Measurements from ENCODE around the gene HES5.

HES5 gene

GRCh38 chr1:2534315-2534686 lies 4.2 kb upstream of the HES5 start:
- in situ Hi-C loops (cut with MboI; ENCODE audit: low sequenced_read_pairs), result loop anchor here (25.0 kb wide), 1 partner anchor 347 kb away; the partner anchor contains the start of gene FAAP20

GRCh38 chr1:2533365-2533764 lies 3.3 kb upstream of the HES5 start:
- in situ Hi-C loops (cut with MboI; ENCODE audit: low sequenced_read_pairs), result loop anchor here (25.0 kb wide), 1 partner anchor 346 kb away; the partner anchor contains the start of gene FAAP20

GRCh38 chr1:2532485-2533160 lies 2.6 kb upstream of the HES5 start:
- in situ Hi-C loops (cut with MboI; ENCODE audit: low sequenced_read_pairs), result loop anchor here (25.0 kb wide), 1 partner anchor 345 kb away; the partner anchor contains the start of gene FAAP20

GRCh38 chr1:2530513-2531361 lies 674 bp upstream of the HES5 start:
- in situ Hi-C loops (cut with MboI; ENCODE audit: low sequenced_read_pairs), result loop anchor here (25.0 kb wide), 1 partner anchor 343 kb away; the partner anchor contains the start of gene FAAP20

GRCh38 chr1:2528966-2529783 lies 888 bp downstream of the HES5 start:
- in situ Hi-C loops (cut with MboI; ENCODE audit: low sequenced_read_pairs), result loop anchor here (25.0 kb wide), 1 partner anchor 342 kb away; the partner anchor contains the start of gene FAAP20

- in situ Hi-C loops (cut with MboI; ENCODE audit: low sequenced_read_pairs), result loop anchor here (25.0 kb wide), 1 partner anchor 341 kb away; the partner anchor contains the start of gene FAAP20
Measured at GRCh38 chr1:2528611-2528965, 1.5 kb downstream of the HES5 start.

- in situ Hi-C loops (cut with MboI; ENCODE audit: low sequenced_read_pairs), result loop anchor here (25.0 kb wide), 1 partner anchor 341 kb away; the partner anchor contains the start of gene FAAP20
Measured at GRCh38 chr1:2528016-2528415, 2.0 kb downstream of the HES5 start.

GRCh38 chr1:2527556-2527860 lies 2.6 kb downstream of the HES5 start:
- in situ Hi-C loops (cut with MboI; ENCODE audit: low sequenced_read_pairs), result loop anchor here (25.0 kb wide), 1 partner anchor 340 kb away; the partner anchor contains the start of gene FAAP20

- in situ Hi-C loops (cut with MboI; ENCODE audit: low sequenced_read_pairs), result loop anchor here (25.0 kb wide), 1 partner anchor 340 kb away; the partner anchor contains the start of gene FAAP20
Measured at GRCh38 chr1:2526824-2527555, 3.1 kb downstream of the HES5 start.

GRCh38 chr1:2525920-2526823 lies 3.9 kb downstream of the HES5 start, which contains the start of gene PANK4:
TSS of gene PANK4 (minus strand) at chr1:2526596. CDS start at chr1:2526587, 9 bp downstream.
- in situ Hi-C loops (cut with MboI; ENCODE audit: low sequenced_read_pairs), result loop anchor here (25.0 kb wide), 1 partner anchor 339 kb away; the partner anchor contains the start of gene FAAP20

GRCh38 chr1:2525572-2525919 lies 4.5 kb downstream of the HES5 start:
- in situ Hi-C loops (cut with MboI; ENCODE audit: low sequenced_read_pairs), result loop anchor here (25.0 kb wide), 1 partner anchor 338 kb away; the partner anchor contains the start of gene FAAP20

GRCh38 chr1:2523891-2524609 lies 6.0 kb downstream of the HES5 start:
- in situ Hi-C loops (cut with MboI; ENCODE audit: low sequenced_read_pairs), result no loop called here

- in situ Hi-C loops (cut with MboI; ENCODE audit: low sequenced_read_pairs), result no loop called here
Measured at GRCh38 chr1:2523191-2523890, 6.7 kb downstream of the HES5 start.

- in situ Hi-C loops (cut with MboI; ENCODE audit: low sequenced_read_pairs), result no loop called here
Measured at GRCh38 chr1:2522230-2522629, 7.8 kb downstream of the HES5 start.

- in situ Hi-C loops (cut with MboI; ENCODE audit: low sequenced_read_pairs), result no loop called here
Measured at GRCh38 chr1:2520806-2521205, 9.3 kb downstream of the HES5 start.

GRCh38 chr1:2520206-2520605 lies 9.9 kb downstream of the HES5 start:
- in situ Hi-C loops (cut with MboI; ENCODE audit: low sequenced_read_pairs), result no loop called here

- in situ Hi-C loops (cut with MboI; ENCODE audit: low sequenced_read_pairs), result no loop called here
Measured at GRCh38 chr1:2519729-2520128, 10.3 kb downstream of the HES5 start.

All from HL-60/S4 treated with phorbol 12-myristate 13-acetate at 8.2 ng/mL for 4 days and 3 days (cell line).